Ammon's horn (tissue), 1 donor: ENCODE results near the gene DGKB.
"Not testable (repeated sequence)": the region's sequence is repeated elsewhere in the genome, so short reads cannot be mapped to it uniquely, and the experiment has no call there.

Source experiments
- DNase-seq: peaks from one replicate; pipeline ENCODE4 v3.0.0-alpha.2; 2016; ENCODE audit warnings: low spot score

The DGKB gene

GRCh38 chr7:14292737-14293136, 609.8 kb downstream of the DGKB start:
- no peak for DNase-seq

- no peak for DNase-seq
Measured at GRCh38 chr7:14289957-14290356, 612.6 kb downstream of the DGKB start.

GRCh38 chr7:14288701-14289100, 613.9 kb downstream of the DGKB start:
- DNase-seq, result peak; percentile 15

GRCh38 chr7:14287398-14287797, 615.2 kb downstream of the DGKB start:
- no peak for DNase-seq

GRCh38 chr7:14286036-14286435, 616.5 kb downstream of the DGKB start:
- DNase-seq, result no peak

GRCh38 chr7:14279065-14279871, 623.3 kb downstream of the DGKB start:
- not testable (repeated sequence) for DNase-seq

- DNase-seq, result no peak
Measured at GRCh38 chr7:14275356-14275755, 627.2 kb downstream of the DGKB start.

- DNase-seq, result no peak
Measured at GRCh38 chr7:14271441-14271840, 631.1 kb downstream of the DGKB start.

GRCh38 chr7:14270099-14270498, 632.5 kb downstream of the DGKB start:
- DNase-seq, result peak; percentile 9

GRCh38 chr7:14260011-14260410, 642.5 kb downstream of the DGKB start:
- DNase-seq, result no peak

GRCh38 chr7:14258861-14259260, 643.7 kb downstream of the DGKB start:
- DNase-seq, result no peak

GRCh38 chr7:14258441-14258840, 644.1 kb downstream of the DGKB start:
- no peak for DNase-seq

GRCh38 chr7:14252458-14252857, 650.1 kb downstream of the DGKB start:
- DNase-seq, result no peak

- no peak for DNase-seq
Measured at GRCh38 chr7:14242175-14242574, 660.4 kb downstream of the DGKB start.

GRCh38 chr7:14236834-14237233, 665.7 kb downstream of the DGKB start:
- no peak for DNase-seq

GRCh38 chr7:14235056-14235455, 667.5 kb downstream of the DGKB start:
- no peak for DNase-seq

GRCh38 chr7:14233868-14234369, 668.6 kb downstream of the DGKB start:
- DNase-seq, result no peak

GRCh38 chr7:14233076-14233867, 669.3 kb downstream of the DGKB start:
- no peak for DNase-seq

- DNase-seq, result no peak
Measured at GRCh38 chr7:14229047-14229446, 673.5 kb downstream of the DGKB start.

- DNase-seq, result no peak
Measured at GRCh38 chr7:14228341-14228740, 674.2 kb downstream of the DGKB start.

- no peak for DNase-seq
Measured at GRCh38 chr7:14226126-14226525, 676.4 kb downstream of the DGKB start.

GRCh38 chr7:14219125-14219524, 683.4 kb downstream of the DGKB start:
- no peak for DNase-seq

GRCh38 chr7:14218338-14218737, 684.2 kb downstream of the DGKB start:
- no peak for DNase-seq
